Activated T-cell treated with anti-CD3 and anti-CD28 coated beads, Interleukin-2, amount 50 U/mL, for 48 hours (primary cell): ENCODE results near the gene KRT9.
"Not testable (repeated sequence)": the region's sequence is repeated elsewhere in the genome, so short reads cannot be mapped to it uniquely, and the experiment has no call there.

Experiments used
- DNase-seq, 2 experiments: peaks; one replicate each; pipeline ENCODE4 v3.0.0-alpha.2; 2020

Gene KRT9

GRCh38 chr17:41599680-41600079, 27.8 kb upstream of the KRT9 start:
- DNase-seq: no peak

DNA sequence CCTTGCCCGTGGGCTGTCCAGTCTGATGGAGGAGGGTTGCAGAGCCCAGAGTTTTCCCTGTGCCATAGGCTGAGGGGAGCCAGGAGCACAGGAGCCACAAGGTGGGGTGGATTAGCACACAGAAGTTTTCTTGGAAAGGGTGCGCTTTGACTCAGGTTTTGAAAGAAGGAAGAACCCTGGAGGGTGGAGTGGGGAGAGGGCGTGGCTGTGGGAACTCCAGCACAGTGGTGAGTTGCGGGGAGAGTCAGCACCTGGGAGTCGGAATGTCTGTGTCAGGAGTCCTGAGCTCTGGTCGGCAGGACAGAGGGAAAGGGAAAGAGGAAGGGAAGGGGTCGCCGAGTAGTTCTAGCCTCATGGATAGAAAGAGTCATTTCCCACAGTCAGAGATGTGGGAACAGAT, 23.7 kb upstream of the KRT9 start:
- no peak for DNase-seq

- no peak for DNase-seq
Observed at GRCh38 chr17:41594363-41594915, 22.6 kb upstream of the KRT9 start.

DNA sequence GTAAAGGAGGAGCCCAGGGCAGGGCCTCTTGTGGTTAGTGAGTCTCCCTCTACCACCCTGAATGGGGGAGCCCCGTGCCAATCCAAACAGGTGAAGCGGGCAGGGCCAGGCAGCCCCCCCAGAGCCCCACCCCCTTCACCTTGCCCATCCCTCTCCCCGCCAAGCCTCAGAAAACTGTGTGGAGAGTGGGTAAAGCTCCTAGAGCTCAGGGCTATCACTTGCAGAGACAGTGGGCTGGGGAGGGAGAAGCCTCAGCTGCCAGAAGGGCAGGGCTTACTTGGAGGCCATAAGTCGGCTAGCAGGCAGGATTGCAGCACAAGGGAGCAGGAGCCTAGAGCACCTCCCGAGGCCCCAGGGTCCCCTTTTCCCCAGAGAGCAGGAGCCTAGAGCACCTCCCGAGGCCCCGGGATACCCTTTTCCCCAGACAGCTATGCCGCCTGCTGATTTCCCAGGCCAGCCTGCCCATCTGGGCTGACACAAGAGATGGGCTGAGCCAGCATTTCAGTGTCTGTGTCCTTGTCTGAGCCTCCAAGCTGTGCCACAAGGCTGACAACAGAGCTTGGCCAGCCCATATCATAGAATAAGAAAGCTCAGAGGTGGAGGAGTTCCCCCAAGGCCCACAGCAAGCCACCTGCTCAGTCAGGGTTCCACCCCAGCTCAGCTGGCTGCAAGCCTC, 21.6 kb upstream of the KRT9 start:
- no peak for DNase-seq

- no peak for DNase-seq
Observed at GRCh38 chr17:41592601-41593305, 20.9 kb upstream of the KRT9 start.

GRCh38 chr17:41589301-41589700, 17.4 kb upstream of the KRT9 start:
- no peak for DNase-seq

DNA sequence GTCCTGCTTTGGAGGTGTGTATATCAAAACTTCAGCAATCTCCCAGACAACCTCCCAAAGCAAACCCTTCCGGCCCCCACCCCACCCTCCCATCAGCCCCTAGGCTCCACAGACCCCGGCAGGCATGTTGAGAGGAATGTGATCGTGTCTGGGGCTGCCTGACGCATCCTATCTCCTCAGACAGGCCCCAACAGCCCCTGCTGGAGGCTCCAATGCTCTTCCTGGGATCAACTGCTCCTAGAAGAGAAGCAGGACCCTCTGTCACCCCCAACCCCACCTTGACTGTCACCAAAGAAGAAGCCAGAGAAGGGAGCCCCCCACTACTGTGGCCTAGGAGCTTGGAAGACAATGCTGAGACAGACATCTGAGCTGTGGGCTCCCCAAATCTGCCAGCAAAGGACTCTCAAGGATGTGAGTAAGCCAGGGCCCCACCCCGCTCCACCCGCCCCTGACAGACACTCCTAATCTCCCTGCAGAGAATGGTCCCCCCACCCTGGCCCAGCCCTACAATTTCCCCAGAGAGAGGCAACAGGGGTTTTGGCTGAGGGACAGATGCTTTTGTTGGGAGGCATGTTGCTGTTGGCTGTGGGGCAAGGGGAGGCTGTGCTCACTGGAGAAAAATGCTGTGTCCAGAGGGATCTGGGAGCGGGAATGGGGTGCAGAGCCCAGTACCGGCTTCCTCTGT, 16.4 kb upstream of the KRT9 start:
- no peak for DNase-seq

DNA sequence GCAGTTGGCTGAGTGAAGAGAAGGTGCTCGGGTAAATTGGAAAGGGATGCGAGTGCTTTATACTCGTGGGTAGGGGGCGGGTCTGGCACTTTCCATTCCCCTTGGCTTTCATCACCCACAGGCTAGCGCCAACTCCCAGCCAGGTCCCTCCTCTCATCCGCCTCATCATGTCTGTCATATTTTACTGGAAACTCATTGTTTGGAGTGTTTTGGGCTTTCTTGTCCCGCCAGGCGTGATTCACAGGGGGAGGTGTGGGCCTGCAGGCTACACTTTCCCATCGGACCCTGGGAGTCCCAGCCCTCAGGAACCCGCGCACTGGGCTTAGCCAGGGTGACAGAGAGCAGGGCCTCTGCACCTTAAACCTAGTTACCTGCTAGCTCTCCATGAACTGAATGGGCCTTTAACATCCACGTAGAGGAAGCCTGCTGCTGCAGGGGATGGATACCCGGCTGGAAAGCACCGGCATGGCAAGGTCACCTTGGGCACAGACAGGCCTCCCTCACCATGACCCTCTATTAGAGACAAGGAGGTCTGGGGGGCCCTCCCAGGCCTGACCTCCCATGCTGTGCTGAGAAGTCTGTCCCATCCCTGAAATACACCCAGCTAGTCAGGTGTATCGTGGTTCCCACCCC, 15.1 kb upstream of the KRT9 start, which contains the start of gene KRT14:
KRT14 (minus strand) TSS at position 33 of the 633 bp plus-strand sequence. CDS start 61 bp downstream, outside the sequence.
- no peak for DNase-seq

DNA sequence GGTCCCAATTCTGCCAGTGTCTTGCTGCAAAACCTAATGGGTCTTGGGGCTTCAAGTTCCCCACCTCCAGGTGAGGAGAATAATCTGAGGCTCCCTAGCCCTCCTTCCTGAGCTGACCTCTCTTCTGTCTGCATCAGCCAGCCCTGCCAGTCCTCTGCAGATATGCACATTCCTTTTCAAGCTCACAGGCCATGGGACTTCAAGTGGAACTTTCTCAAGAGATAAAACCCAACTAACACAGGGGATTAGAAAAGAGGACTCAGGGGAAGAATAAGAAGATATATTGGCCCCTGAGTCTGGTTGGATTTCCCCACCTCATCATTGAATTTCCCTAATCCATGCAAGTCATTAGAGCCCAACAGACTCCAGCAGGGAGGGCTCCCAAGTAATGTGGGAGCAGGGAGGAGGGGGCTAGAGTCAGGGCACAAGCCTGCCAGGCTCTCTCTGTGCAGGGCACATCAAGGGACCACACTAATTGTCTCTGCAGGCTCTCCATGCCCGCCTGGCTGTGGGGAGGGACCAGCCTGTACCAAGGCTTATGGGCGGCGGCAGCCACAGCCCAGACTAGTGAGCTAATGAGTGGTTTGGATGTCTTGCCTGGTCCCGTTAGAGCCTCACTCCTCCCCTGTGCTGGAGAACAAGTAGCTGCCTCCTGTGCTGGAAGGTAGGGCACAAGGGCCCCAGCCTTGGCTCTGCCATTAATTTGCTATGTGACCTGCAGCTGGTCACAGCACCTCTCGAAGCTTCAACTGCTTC, 13.6 kb upstream of the KRT9 start:
- no peak for DNase-seq

DNA sequence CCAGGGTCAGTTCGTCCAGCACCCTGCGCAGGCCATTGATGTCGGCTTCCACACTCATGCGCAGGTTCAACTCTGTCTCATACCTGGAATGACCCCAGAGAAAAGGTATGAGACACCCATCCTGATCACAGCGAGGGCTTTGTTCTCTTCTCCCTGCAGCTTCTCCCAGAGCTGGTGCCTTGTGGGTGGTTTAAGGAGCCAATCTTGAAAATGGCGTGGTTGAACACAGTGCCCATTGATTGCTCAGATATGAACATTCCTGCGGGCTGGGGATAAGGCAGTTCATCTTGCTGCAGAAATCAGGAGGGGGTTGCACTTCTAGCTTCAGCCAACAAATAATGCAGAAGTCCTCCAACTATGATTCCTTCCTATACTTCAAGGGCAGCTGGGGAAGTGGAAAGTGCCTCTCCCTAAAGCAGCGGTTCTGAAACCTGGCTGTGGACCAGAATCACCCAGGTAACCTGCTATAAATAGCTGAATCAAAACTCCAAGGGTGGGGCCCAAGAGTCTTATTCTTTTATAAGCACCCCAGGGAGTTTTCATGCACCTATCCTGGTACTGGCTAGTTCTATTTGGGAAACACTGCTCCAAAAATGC, 12.6 kb upstream of the KRT9 start:
- DNase-seq: not testable (repeated sequence)

DNA sequence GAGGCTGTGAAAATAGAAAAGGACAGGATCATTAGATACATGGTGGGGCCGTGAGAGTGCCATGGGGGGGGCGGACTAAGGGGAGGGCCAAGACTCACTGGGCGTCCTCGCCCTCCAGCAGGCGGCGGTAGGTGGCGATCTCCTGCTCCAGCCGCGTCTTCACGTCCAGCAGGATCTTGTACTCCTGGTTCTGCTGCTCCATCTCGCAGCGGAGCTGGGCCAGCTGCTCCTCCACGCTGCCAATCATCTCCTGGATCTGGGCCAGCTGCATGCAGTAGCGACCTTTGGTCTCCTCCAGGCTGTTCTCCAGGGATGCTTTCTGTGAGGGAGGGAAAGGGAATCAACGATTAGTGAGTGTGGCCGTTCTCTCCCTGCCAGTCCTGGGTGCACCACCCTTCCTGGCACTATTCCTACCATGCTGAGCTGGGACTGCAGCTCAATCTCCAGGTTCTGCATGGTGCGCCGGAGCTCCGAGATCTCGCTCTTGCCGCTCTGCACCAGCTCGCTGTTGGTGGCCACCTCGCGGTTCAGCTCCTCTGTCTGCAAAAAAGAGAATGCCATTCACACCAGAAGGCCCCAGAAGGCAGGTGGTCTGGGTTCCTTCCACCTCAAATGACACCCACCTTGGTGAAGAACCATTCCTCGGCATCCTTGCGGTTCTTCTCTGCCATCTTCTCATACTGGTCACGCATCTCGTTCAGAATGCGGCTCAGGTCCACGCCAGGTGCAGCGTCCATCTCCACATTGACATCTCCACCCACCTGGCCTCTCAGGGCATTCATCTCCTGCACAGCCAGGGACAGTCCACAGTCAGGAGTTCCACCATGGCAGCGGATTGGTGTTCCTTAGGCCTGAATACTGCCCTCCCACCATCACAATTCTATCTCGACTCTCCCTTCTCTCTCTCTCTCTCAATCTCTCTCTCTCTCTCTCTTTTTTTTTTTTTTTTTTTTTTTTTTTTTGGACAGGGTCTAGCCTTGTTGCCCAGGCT, 11.6 kb upstream of the KRT9 start:
- DNase-seq: no peak

DNA sequence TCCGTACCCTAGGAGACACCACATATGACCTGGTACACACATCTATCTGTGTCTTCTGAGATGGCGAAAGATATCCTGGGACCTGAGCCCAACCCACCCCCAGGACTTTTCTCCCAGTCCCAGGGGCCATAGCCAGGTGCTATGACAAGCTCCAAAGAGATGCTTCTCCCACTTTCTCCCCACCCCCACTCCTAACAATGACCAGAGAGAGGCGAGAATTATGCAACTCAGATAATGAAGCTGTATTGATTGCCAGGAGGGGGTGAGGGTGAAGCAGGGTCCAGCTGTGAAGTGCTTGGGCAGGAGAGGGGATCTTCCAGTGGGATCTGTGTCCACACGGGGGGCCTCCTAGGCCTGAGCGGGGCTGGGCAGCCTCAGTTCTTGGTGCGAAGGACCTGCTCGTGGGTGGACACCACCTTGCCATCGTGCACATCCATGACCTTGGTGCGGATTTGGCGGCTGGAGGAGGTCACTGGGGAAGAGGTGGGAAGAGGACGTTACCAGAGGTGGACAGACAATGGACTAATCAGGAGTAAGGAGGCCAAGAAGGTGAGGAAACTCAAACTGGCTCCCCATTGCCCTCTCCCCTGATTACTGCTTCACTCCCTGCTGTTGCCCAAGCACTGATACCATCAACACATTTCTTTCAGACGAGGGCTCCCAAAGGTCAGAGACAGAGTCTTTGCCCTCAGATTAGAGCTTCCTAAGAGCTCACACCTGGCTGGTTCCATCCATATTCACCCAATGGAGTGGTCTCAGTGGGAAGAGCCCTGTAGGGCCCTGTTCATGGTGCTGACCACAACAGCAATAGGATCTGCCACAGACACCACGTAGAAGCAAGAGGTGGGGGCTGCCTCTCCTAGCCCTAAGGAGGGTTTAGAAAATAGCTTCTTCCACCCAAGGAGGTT, 10.5 kb upstream of the KRT9 start:
- DNase-seq: not testable (repeated sequence)

DNA sequence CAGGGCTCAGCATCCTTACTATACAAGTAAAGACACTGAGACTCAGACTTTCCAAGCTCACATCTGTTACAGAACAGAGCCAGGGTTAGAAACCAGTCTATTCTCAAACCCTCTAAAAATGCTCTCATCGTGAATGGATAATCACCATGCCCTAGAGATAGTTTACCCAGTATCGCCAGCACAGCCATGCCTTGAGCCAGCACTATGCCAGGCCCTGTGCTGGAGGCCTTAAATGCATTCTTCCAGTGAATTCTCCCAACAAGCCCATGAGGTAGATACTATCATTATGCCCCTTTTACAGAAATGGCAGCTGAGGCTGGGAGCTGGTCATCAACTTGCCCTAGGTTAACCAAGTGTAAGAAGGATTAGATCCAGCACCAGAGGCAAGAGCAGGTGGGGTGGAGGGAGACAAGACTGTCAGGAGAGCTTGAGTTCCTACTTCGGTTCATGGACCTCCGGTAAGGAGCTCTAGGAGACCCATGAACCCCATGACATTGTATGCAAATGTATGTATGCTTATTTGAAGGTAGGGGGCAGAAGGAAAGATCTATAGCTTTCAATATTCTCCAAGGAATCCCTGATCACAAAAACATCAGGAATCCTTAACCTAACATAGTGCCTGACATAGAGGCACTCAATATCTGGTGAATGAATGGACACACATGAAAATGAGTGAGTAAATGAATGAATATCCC, 9.7 kb upstream of the KRT9 start:
- no peak for DNase-seq

DNA sequence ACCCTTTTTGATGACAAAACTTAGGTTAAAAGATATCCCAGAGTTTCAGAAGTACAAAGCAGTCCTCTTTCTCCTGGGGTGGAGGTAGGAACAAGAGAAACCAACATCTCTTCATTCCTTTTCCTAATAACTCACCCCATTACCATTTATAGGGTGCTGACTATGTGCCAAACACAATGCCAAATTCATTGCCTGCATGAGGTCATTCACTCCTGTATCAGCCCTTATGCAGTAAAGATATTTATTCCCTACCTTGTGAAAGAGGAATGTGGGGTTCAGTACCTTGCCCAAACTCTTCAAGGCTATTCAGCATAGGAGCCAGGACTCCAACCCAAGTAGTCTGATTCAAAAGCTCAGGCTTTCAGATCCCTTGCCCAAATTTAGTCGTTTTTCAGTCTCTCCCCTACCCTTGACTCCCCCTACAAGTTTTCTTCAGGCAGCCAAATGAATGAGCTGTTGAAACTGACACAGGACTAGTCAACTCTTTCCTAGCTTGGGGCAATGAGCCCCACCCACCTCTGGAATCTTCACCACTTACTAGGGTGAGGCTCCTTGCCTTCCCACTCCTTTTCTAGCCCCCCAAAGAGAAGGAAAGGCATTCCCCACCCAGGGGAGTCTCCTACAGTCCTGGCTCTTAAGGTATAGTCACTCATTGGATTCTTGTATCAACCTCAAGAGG, 9.0 kb upstream of the KRT9 start:
- no peak for DNase-seq

DNA sequence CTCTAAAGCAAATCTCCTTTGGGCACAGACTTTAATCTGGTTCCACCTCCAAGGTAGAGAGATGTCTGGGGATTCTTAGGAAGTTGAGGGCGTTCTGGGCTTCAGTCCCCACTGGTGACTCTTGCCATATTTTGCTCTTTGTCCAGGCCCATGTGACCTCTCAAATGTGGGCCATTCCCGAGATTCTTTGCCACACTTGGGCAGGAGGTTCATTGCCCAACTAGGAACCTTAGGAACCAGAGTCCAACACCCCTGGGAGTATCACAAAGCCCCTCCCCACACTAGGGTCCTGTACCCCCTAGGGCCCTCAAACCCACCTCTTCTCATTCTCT, 8.4 kb upstream of the KRT9 start:
- DNase-seq: no peak

- DNase-seq: peak; percentile 89 to 91
Observed at GRCh38 chr17:41579484-41580243, 7.8 kb upstream of the KRT9 start.

- DNase-seq: no peak
Observed at GRCh38 chr17:41578971-41579370, 7.1 kb upstream of the KRT9 start.

- DNase-seq: no peak
Observed at GRCh38 chr17:41578538-41578937, 6.7 kb upstream of the KRT9 start.
